ENCODE results near the gene GCGR.

The GCGR gene

DNA sequence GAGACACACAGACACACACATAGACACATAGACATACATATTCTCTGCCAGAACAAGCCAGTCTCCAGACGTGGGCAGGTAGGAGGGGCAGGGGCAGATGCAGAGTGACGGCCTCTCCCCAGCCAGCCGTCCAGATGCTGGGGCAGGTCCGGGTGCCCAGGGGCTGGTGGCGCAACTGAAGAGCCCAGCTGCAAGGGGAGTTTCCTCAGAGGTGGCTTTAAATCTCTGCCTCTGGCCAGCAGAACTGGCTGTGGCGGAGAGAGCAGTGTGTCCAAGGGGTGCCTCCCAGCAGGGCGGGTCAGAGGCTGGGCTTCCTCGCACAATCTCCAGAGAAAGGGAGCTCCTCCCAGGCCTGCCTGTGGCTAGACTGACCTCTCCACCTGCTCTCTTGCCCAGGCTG is 9.4 kb upstream of the GCGR start:
- Histone ChIP-seq H3K36me3 (ENCODE audit: control insufficient read depth in 2 of 2, insufficient read depth in 1 of 2, low read length in 2 of 2) (no peaks in the 10 kb centered on the region; a peak in 1 of 3 replicates), H3K4me1 (ENCODE audit: control insufficient read depth, insufficient read depth, low read length) (no peaks in the 10 kb centered on the region), H3K9me3 (ENCODE audit: control insufficient read depth, insufficient read depth, low read depth, low read length) (no peaks in the 10 kb centered on the region), H3K27ac (ENCODE audit: extremely low read depth, low read depth, low read length) (no peak overlapping the region), H3K4me3 (ENCODE audit: low read depth, low read length) (no peak overlapping the region)
- TF ChIP-seq ZNF202 (tag by site-specific recombination; IDR thresholded peaks at IDR 0.05; ENCODE audit: borderline replicate concordance) (no peak), MYNN (tag by site-specific recombination; IDR thresholded peaks at IDR 0.05; ENCODE audit: borderline replicate concordance) (no peak), ZNF239 (tag by site-specific recombination; IDR thresholded peaks at IDR 0.05) (no peak), ZNF184 (tag by site-specific recombination; IDR thresholded peaks at IDR 0.05) (no peak), ZIC2 (tag by site-specific recombination; IDR thresholded peaks at IDR 0.05) (0 out of 2 replicates have a peak, but pooled peaks have one; percentile 7), KLF1 (tag by site-specific recombination; IDR thresholded peaks at IDR 0.05) (peak; percentile 22; the same call in 1 of the 2 replicates), ZNF423 (tag by site-specific recombination; IDR thresholded peaks at IDR 0.05) (no peak), MEIS1 (CRISPR knock-in tag; IDR thresholded peaks at IDR 0.05; ENCODE audit: borderline replicate concordance) (no peak), ZNF530 (tag by site-specific recombination; IDR thresholded peaks at IDR 0.05; ENCODE audit: low read depth) (no peak), ZNF10 (tag by site-specific recombination; IDR thresholded peaks at IDR 0.05) (no peak), GFI1B (tag by site-specific recombination; IDR thresholded peaks at IDR 0.05) (no peak), ZNF707 (tag by site-specific recombination; IDR thresholded peaks at IDR 0.05) (no peak), SCRT2 (tag by site-specific recombination; IDR thresholded peaks at IDR 0.05) (no peak), ZFHX2 (tag by site-specific recombination; conservative IDR thresholded peaks at IDR 0.05) (no peak)
- TF ChIP-seq, protein P1, sequence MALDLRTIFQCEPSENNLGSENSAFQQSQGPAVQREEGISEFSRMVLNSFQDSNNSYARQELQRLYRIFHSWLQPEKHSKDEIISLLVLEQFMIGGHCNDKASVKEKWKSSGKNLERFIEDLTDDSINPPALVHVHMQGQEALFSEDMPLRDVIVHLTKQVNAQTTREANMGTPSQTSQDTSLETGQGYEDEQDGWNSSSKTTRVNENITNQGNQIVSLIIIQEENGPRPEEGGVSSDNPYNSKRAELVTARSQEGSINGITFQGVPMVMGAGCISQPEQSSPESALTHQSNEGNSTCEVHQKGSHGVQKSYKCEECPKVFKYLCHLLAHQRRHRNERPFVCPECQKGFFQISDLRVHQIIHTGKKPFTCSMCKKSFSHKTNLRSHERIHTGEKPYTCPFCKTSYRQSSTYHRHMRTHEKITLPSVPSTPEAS (tag by site-specific recombination; IDR thresholded peaks at IDR 0.05), result 0 out of 2 replicates have a peak, but pooled peaks have one; percentile 26
- POLR2A ChIA-PET, result no interaction called here
- CTCF ChIA-PET, result interaction anchor here (1.3 kb wide), 1 partner anchor 56 kb away, joined by 5 read pairs; no protein-coding TSS in a partner anchor

DNA sequence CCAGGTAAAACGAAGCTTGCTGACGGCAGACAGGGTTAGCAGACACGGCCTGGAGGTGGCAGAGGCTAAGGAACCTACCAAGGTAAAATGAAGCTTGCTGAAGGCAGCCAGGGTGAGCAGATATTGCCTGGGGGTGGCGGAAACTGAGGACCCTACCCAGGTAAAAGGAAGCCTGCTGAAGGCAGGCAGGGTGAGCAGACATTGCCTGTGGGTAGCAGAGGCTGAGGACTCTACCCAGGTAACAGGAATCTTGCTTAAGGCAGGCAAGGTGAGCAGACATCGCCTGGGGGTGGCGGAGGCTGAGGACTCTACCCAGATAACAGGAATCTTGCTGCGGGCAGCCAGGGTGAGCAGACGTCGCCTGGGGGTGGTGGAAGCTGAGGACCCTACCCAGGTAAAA is 2.6 kb upstream of the GCGR start:
- Histone ChIP-seq H3K4me1 (ENCODE audit: control insufficient read depth, insufficient read depth, low read length) (peaks cover 2% of the 10 kb centered on the region; the same call in 1 of the 2 replicates), H3K36me3 (ENCODE audit: control insufficient read depth in 2 of 2, insufficient read depth in 1 of 2, low read length in 2 of 2) (no peaks in the 10 kb centered on the region), H3K4me3 (ENCODE audit: low read depth, low read length) (no peak overlapping the region), H3K9me3 (ENCODE audit: control insufficient read depth, insufficient read depth, low read depth, low read length) (no peaks in the 10 kb centered on the region), H3K27ac (ENCODE audit: extremely low read depth, low read depth, low read length) (no peak overlapping the region)
- ChIA-PET CTCF (no interaction called here), POLR2A (no interaction called here)
- TF ChIP-seq GLIS2 (tag by site-specific recombination; IDR thresholded peaks at IDR 0.05) (no peak), TRIM28 (IDR thresholded peaks at IDR 0.05; ENCODE audit: borderline replicate concordance, low read length) (peak; percentile 20; the same call in 1 of the 2 replicates)
- TF ChIP-seq, protein P1 (tag by site-specific recombination; IDR thresholded peaks at IDR 0.05), result no peak

DNA sequence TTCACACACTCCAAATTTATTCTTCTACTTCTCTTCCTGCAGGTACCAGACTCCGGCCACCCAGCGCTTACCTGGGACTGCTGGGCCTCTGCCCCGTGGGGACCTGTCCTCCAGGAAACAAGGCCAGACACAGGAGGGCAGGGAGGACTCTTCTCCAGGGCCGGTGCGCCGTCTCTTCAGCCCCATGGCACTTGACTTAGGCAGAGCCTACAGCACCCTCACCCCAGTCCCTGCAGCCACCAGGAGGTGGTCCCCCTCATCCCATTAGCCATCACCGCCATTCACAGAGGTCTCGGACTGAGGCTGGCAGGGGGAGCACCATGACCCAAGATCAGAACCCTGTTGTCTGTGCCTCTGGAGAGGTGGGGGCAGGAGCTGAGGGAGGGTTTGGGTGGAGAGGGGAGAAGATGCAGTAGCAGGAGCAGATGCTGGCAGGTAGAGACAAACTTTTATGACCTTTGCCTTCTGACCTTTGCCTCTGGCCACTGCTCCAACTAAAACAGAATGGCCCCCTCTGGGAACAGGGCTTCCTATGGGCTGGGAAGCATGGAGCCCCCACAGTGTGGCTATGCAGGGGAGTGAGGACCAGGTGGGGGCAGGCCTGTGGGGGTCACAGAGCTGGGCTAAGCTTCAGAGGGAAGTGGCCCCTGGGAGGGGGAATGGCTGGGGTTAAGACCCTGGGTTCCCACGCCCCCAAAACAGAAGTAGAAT is 1.7 kb upstream of the GCGR start:
- peaks cover 2% of the 10 kb centered on the region; the same call in 1 of the 2 replicates for H3K4me1 ChIP-seq (ENCODE audit: control insufficient read depth, insufficient read depth, low read length)
- ChIA-PET POLR2A (no interaction called here), CTCF (interaction anchor here (0.7 kb wide), 1 partner anchor 20 kb away, joined by 4 read pairs; no protein-coding TSS in a partner anchor)
- H3K36me3 ChIP-seq (ENCODE audit: control insufficient read depth in 2 of 2, insufficient read depth in 1 of 2, low read length in 2 of 2), result no peaks in the 10 kb centered on the region
- no peaks in the 10 kb centered on the region for H3K9me3 ChIP-seq (ENCODE audit: control insufficient read depth, insufficient read depth, low read depth, low read length)
- no peak overlapping the region for H3K27ac ChIP-seq (ENCODE audit: extremely low read depth, low read depth, low read length)
- TF ChIP-seq GLIS1 (tag by site-specific recombination; IDR thresholded peaks at IDR 0.05), result peak; percentile 71
- no peak for TF ChIP-seq ZNF610 (tag by site-specific recombination; IDR thresholded peaks at IDR 0.05; ENCODE audit: borderline replicate concordance)
- no peak for TF ChIP-seq GLIS2 (tag by site-specific recombination; IDR thresholded peaks at IDR 0.05)
- peak; percentile 59; the same call in 1 of the 2 replicates for TF ChIP-seq BCL11A (tag by site-specific recombination; IDR thresholded peaks at IDR 0.05; ENCODE audit: low read depth)
- no peak overlapping the region for H3K4me3 ChIP-seq (ENCODE audit: low read depth, low read length)
